ENCODE data around the gene BLOC1S3. TPM values are rescaled to one million over a fixed set of nuclear protein-coding genes. Genes with fewer than 3 reads are reported as not detected.

Gene BLOC1S3
- total RNA-seq, 1 donor from 2014 or later: 15.9 TPM

GRCh38 chr19:45172173-45172572 lies 6.4 kb upstream of the BLOC1S3 start:
- H3K9me3 ChIP-seq: no peaks in the 10 kb centered on the region
- no peak overlapping the region for H3K27ac ChIP-seq
- intact Hi-C loops (cut with DNase I): no loop called here
- no peak for TF ChIP-seq CTCF (IDR thresholded peaks at IDR 0.05)
- H3K4me1 ChIP-seq: peaks cover 29% of the 10 kb centered on the region
- DNase-seq (no peak), ATAC-seq (no peak)
- H3K36me3 ChIP-seq: no peaks in the 10 kb centered on the region
- H3K27me3 ChIP-seq (ENCODE audit: low read depth): no peaks in the 10 kb centered on the region
- H3K4me3 ChIP-seq: no peak overlapping the region

- H3K27me3 ChIP-seq (ENCODE audit: low read depth): no peaks in the 10 kb centered on the region
- TF ChIP-seq CTCF (IDR thresholded peaks at IDR 0.05): no peak
- no peak overlapping the region for H3K27ac ChIP-seq
- no peaks in the 10 kb centered on the region for H3K9me3 ChIP-seq
- peaks cover 34% of the 10 kb centered on the region for H3K4me1 ChIP-seq
- H3K36me3 ChIP-seq: no peaks in the 10 kb centered on the region
- intact Hi-C loops (cut with DNase I): no loop called here
- ATAC-seq: no peak
- no peak for DNase-seq
- H3K4me3 ChIP-seq: no peak overlapping the region
Measured at GRCh38 chr19:45172611-45173208, 5.9 kb upstream of the BLOC1S3 start.

DNA sequence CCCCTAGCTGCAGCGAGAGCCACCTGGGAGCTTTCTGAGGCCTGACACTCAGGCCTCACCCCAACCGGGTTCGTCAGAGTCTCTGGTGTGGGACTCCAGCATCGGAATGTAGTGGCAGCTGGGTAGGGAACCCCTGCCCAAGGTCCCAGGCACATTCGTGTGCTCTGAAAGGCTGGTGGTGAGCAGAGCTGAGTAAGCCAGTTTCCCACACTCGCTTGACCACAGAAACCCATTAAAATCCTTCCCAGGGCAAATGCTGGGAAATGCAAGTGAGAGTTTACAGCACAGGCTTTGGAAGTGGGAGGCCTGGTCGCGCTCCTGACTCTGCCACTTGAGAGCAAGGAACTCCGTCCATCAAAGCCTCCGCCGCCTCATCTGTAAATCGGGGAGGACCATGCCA lies 4.8 kb upstream of the BLOC1S3 start:
- Histone ChIP-seq H3K36me3 (no peaks in the 10 kb centered on the region), H3K4me3 (no peak overlapping the region), H3K4me1 (peaks cover 35% of the 10 kb centered on the region), H3K27me3 (ENCODE audit: low read depth) (no peaks in the 10 kb centered on the region), H3K27ac (no peak overlapping the region), H3K9me3 (no peaks in the 10 kb centered on the region)
- TF ChIP-seq CTCF (IDR thresholded peaks at IDR 0.05): no peak
- ATAC-seq (no peak), DNase-seq (no peak)
- intact Hi-C loops (cut with DNase I): no loop called here

DNA sequence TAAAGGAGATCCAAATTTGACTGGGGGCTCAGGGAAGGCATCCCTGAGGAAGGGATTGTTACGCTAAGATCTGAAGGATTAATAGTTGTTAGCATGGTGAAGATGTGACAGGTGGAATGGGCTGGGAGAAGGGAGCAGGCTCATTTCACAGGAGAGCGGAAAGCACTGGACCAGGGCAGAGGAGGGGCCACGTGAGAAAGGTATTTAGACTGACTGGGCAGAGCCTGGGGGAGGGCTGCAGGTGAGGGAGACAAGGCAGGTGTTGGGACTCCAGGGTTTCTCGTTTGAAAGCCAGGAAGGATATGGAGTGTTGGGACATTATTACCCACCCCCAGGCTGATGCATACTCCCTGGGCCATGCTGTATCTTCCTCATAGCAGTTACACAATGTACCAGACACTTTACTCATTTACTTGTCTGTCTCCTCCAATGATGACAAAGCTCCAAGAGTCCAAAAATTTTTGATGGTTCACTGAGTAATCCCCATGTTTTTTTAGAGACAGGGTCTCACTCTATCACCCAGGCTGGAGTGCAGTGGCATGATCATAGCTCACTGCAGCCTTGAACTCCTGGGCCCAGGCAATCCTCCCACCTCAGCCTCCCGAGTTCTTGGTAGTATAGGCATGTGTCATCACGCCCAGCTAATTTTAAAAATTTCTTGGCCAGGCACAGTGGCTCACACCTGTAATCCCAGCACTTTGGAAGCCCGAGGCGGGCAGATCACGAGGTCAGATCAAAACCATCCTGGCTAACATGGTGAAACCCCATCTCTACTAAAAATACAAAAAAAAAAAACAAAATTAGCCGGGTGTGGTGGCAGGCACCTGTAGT lies 2.9 kb upstream of the BLOC1S3 start:
- H3K27me3 ChIP-seq (ENCODE audit: low read depth): no peaks in the 10 kb centered on the region
- peaks cover 6% of the 10 kb centered on the region for H3K36me3 ChIP-seq
- TF ChIP-seq CTCF (IDR thresholded peaks at IDR 0.05): no peak
- H3K4me3 ChIP-seq: no peak overlapping the region
- H3K27ac ChIP-seq: no peak overlapping the region
- H3K4me1 ChIP-seq: peaks cover 42% of the 10 kb centered on the region
- intact Hi-C loops (cut with DNase I): no loop called here
- ATAC-seq (no peak), DNase-seq (no peak)
- no peaks in the 10 kb centered on the region for H3K9me3 ChIP-seq

DNA sequence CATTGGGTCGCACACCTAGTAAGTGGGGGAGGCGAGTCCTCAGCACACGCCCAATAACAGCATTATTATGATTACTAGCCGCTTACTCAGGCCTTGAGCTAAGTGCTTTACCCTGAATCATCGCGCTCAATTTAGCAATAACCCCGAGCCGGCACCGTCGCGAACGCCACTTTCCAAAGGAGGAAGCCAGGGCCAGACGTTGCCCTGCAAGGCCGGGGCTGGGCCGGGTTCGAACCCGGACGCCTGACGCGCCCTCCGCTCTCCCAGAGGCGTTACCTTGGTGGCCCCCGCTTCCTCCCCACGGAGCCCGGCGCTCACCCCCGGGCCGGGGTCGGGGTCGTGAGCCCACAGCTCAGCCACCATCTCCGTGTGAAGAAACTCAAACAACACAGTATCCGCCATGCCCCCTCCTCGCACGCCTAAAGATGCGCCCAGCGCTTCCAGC lies 745 bp upstream of the BLOC1S3 start, which contains the start of gene TRAPPC6A:
Gene TRAPPC6A, minus strand, starts transcription at position 421 of the 445 bp plus-strand sequence. Its CDS starts 19 bp downstream, at position 402.
- Histone ChIP-seq H3K9me3 (no peaks in the 10 kb centered on the region), H3K4me1 (peaks cover 33% of the 10 kb centered on the region), H3K4me3 (peak within 1 kb of the TSS; percentile 92), H3K27me3 (ENCODE audit: low read depth) (no peaks in the 10 kb centered on the region), H3K27ac (peak within 1 kb of the TSS; percentile 95), H3K36me3 (peaks cover 19% of the 10 kb centered on the region)
- intact Hi-C loops (cut with DNase I): no loop called here
- ATAC-seq: peak; percentile 6 to 15
- no peak for DNase-seq
- TF ChIP-seq CTCF (IDR thresholded peaks at IDR 0.05): no peak
